Liver (tissue), 9 donors: ENCODE measurements around the gene NHERF2. TPM values are rescaled to one million over a fixed set of nuclear protein-coding genes. Genes with fewer than 3 reads are reported as not detected.

Source experiments
- DNase-seq: peaks from one replicate; pipeline ENCODE4 v3.0.0-alpha.2; 2017; ENCODE audit warnings: low spot score
- H3K27ac ChIP-seq, 2 donors: one replicate each; pipeline ENCODE4 v1.7.0; 2013; ENCODE audit warnings: inconsistent platforms in 2 of 2, low read length in 2 of 2, control low read depth in 1 of 2, low read depth in 1 of 2, mild to moderate bottlenecking in 1 of 2
- H3K27me3 ChIP-seq, 4 donors: one replicate each; pipeline versions ENCODE4 v1.6.1 to v1.7.0; 2013; ENCODE audit warnings: low read length in 3 of 4, inconsistent platforms in 1 of 4, mild to moderate bottlenecking in 1 of 4, moderate library complexity in 1 of 4; ENCODE audit not compliant: control insufficient read depth in 4 of 4, insufficient read depth in 4 of 4
- H3K36me3 ChIP-seq, 4 donors: one replicate each; pipeline versions ENCODE4 v1.6.1 to v1.7.0; 2013; ENCODE audit warnings: low read length in 3 of 4, mild to moderate bottlenecking in 3 of 4, low read depth in 1 of 4, moderate library complexity in 1 of 4; ENCODE audit not compliant: control insufficient read depth in 4 of 4, insufficient read depth in 3 of 4
- H3K4me1 ChIP-seq, 4 donors: one replicate each; pipeline versions ENCODE4 v1.6.1 to v1.7.0; 2013; ENCODE audit warnings: low read length in 3 of 4, mild to moderate bottlenecking in 3 of 4, moderate library complexity in 1 of 4; ENCODE audit not compliant: control insufficient read depth in 4 of 4, insufficient read depth in 4 of 4
- H3K4me3 ChIP-seq, 3 donors: one replicate each; pipeline versions ENCODE4 v1.6.1 to v1.7.0; 2013; ENCODE audit warnings: low read length in 3 of 3, control low read depth in 1 of 3, low read depth in 1 of 3, mild to moderate bottlenecking in 1 of 3
- H3K9ac ChIP-seq, 2 donors: one replicate each; pipeline ENCODE4 v1.7.0; 2013; ENCODE audit warnings: low read length in 2 of 2, mild to moderate bottlenecking in 2 of 2, moderate library complexity in 2 of 2, control low read depth in 1 of 2, low read depth in 1 of 2
- H3K9me3 ChIP-seq, 4 donors: one replicate each; pipeline versions ENCODE4 v1.6.1 to v1.7.0; 2013; ENCODE audit warnings: low read length in 3 of 4; ENCODE audit not compliant: control insufficient read depth in 4 of 4
- EGR1 ChIP-seq, 2 donors: IDR thresholded peaks; 2 replicates each; pipeline ENCODE4 v1.6.1; 2016 to 2018; ENCODE audit warnings: antibody characterized with exemption in 2 of 2, low read depth in 2 of 2
- FOXA1 ChIP-seq: IDR thresholded peaks from 2 replicates; pipeline ENCODE4 v1.6.1; 2016; ENCODE audit warnings: antibody characterized with exemption
- FOXA2 ChIP-seq: IDR thresholded peaks from 2 replicates; pipeline ENCODE4 v1.6.1; 2016; ENCODE audit warnings: antibody characterized with exemption
- GABPA ChIP-seq, 2 donors: IDR thresholded peaks in 1 of 2; conservative IDR thresholded peaks in 1 of 2; 2 replicates each; pipeline ENCODE4 v1.6.1; 2016; ENCODE audit warnings: antibody characterized with exemption in 2 of 2, mild to moderate bottlenecking in 1 of 2, moderate library complexity in 1 of 2
- HNF4A ChIP-seq, 2 donors: conservative IDR thresholded peaks; 2 replicates each; pipeline ENCODE4 v1.6.1; 2016; ENCODE audit warnings: antibody characterized with exemption in 2 of 2, mild to moderate bottlenecking in 2 of 2
- HNF4G ChIP-seq: IDR thresholded peaks from 2 replicates; pipeline ENCODE4 v1.6.1; 2016; ENCODE audit warnings: antibody characterized with exemption
- JUND ChIP-seq, 2 donors: IDR thresholded peaks; 2 replicates each; pipeline ENCODE4 v1.6.1; 2016; ENCODE audit warnings: antibody characterized with exemption in 2 of 2
- NR2F2 ChIP-seq: IDR thresholded peaks from 2 replicates; pipeline ENCODE4 v1.6.1; 2016; ENCODE audit warnings: antibody characterized with exemption
- RAD21 ChIP-seq, 2 donors: IDR thresholded peaks; 2 replicates each; pipeline ENCODE4 v1.6.1; 2016; ENCODE audit warnings: antibody characterized with exemption in 2 of 2, mild to moderate bottlenecking in 2 of 2
- RXRA ChIP-seq, 2 donors: IDR thresholded peaks; 2 replicates each; pipeline ENCODE4 v1.6.1; 2017 to 2018; ENCODE audit warnings: antibody characterized with exemption in 2 of 2, mild to moderate bottlenecking in 1 of 2
- SP1 ChIP-seq: IDR thresholded peaks from 2 replicates; pipeline ENCODE4 v1.6.1; 2018; ENCODE audit warnings: antibody characterized with exemption, mild to moderate bottlenecking
- TAF1 ChIP-seq: conservative IDR thresholded peaks from 2 replicates; pipeline ENCODE4 v1.6.1; 2016; ENCODE audit warnings: antibody characterized with exemption, mild to moderate bottlenecking
- YY1 ChIP-seq: IDR thresholded peaks from 2 replicates; pipeline ENCODE4 v1.6.1; 2016; ENCODE audit warnings: antibody characterized with exemption, mild to moderate bottlenecking
- WGBS: extraction: QIAGEN DNeasy Blood & Tissue Kit; methylation state at CpG from one replicate; pipeline ENCODE4 v1.1.7; 2013; 5-methylcytosine and 5-hydroxymethylcytosine counted together
- polyA plus RNA-seq, 2 donors: library from polyadenylated mRNA; stranded (reverse) in 1 of 2; unstranded in 1 of 2; fragments of 200-250 nt in 1 of 2; fragments of >200 nt in 1 of 2; fragmentation: Nextera tagmentation in 1 of 2; extraction: Ambion mirVana in 1 of 2; gene quantifications; one replicate each; pipeline versions ENCODE4 v1.2.1 to v1.2.3, GENCODE V29; 2013 to 2015
- total RNA-seq, 2 donors: library from RNA; depleted of rRNA; stranded (reverse); fragments of >200 nt; gene quantifications; one replicate each; pipeline ENCODE4 v1.2.3, GENCODE V29; 2014
- TF ChIP-seq, protein P1 (sequence below): IDR thresholded peaks from 2 replicates; pipeline ENCODE4 v1.6.1; 2016; ENCODE audit warnings: antibody characterized with exemption, mild to moderate bottlenecking
- TF ChIP-seq, protein P2 (sequence below): IDR thresholded peaks from 2 replicates; pipeline ENCODE4 v1.6.1; 2016; ENCODE audit warnings: antibody characterized with exemption
- TF ChIP-seq, protein P3 (sequence below): IDR thresholded peaks from 2 replicates; pipeline ENCODE4 v1.6.1; 2016; ENCODE audit warnings: antibody characterized with exemption
- TF ChIP-seq, protein P4 (sequence below): fragments of 150-350 bp; IDR thresholded peaks from 2 replicates; pipeline ENCODE4 v1.5.1; 2017; ENCODE audit warnings: improper control_type of control experiment, low read depth, low read length; ENCODE audit not compliant: missing input control
- donor health status: healthy.
- donor health status: healthy.
- donor health status: healthy.
- donor health status: healthy.
- donor health status: healthy.

The NHERF2 gene
- total and polyA plus RNA-seq, 4 donors, result 36.6 to 205 (median 74.1) TPM

DNA sequence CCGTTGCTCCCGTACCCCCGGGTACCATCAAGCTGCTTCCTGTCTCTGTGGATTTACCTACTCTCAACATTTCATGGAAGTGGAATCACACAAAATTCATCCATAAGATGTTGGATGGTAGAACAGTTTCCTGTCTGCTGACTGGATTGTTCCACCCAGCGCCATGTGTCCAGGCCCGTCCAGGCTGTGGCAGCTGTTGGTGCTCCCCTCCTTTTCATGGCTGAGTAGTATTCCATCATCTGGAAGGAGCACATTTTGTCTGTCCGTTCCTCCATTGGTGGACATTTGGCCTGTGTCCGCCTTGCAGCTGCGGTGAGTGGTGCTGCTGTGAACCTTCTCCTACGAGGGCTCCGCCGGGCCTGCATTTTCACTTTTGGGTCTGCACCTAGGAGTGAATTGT, 39.4 kb downstream of the NHERF2 start:
- H3K4me3 ChIP-seq, result no peak overlapping the region
- no peaks in the 10 kb centered on the region for H3K27me3 ChIP-seq
- TF ChIP-seq, protein P1, sequence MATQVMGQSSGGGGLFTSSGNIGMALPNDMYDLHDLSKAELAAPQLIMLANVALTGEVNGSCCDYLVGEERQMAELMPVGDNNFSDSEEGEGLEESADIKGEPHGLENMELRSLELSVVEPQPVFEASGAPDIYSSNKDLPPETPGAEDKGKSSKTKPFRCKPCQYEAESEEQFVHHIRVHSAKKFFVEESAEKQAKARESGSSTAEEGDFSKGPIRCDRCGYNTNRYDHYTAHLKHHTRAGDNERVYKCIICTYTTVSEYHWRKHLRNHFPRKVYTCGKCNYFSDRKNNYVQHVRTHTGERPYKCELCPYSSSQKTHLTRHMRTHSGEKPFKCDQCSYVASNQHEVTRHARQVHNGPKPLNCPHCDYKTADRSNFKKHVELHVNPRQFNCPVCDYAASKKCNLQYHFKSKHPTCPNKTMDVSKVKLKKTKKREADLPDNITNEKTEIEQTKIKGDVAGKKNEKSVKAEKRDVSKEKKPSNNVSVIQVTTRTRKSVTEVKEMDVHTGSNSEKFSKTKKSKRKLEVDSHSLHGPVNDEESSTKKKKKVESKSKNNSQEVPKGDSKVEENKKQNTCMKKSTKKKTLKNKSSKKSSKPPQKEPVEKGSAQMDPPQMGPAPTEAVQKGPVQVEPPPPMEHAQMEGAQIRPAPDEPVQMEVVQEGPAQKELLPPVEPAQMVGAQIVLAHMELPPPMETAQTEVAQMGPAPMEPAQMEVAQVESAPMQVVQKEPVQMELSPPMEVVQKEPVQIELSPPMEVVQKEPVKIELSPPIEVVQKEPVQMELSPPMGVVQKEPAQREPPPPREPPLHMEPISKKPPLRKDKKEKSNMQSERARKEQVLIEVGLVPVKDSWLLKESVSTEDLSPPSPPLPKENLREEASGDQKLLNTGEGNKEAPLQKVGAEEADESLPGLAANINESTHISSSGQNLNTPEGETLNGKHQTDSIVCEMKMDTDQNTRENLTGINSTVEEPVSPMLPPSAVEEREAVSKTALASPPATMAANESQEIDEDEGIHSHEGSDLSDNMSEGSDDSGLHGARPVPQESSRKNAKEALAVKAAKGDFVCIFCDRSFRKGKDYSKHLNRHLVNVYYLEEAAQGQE, result no peak
- TF ChIP-seq JUND (IDR thresholded peaks at IDR 0.05) (no peak), SP1 (no peak), FOXA1 (no peak), YY1 (no peak), TAF1 (no peak), NR2F2 (no peak), RXRA (IDR thresholded peaks at IDR 0.05) (no peak), GABPA (IDR thresholded peaks at IDR 0.05 in 1 of 2, conservative IDR thresholded peaks at IDR 0.05 in 1 of 2) (no peak), RAD21 (IDR thresholded peaks at IDR 0.05) (no peak), FOXA2 (no peak), EGR1 (IDR thresholded peaks at IDR 0.05; ENCODE audit: low read depth in 2 of 2) (no peak), HNF4G (no peak), HNF4A (conservative IDR thresholded peaks at IDR 0.05) (no peak)
- TF ChIP-seq, protein P2, sequence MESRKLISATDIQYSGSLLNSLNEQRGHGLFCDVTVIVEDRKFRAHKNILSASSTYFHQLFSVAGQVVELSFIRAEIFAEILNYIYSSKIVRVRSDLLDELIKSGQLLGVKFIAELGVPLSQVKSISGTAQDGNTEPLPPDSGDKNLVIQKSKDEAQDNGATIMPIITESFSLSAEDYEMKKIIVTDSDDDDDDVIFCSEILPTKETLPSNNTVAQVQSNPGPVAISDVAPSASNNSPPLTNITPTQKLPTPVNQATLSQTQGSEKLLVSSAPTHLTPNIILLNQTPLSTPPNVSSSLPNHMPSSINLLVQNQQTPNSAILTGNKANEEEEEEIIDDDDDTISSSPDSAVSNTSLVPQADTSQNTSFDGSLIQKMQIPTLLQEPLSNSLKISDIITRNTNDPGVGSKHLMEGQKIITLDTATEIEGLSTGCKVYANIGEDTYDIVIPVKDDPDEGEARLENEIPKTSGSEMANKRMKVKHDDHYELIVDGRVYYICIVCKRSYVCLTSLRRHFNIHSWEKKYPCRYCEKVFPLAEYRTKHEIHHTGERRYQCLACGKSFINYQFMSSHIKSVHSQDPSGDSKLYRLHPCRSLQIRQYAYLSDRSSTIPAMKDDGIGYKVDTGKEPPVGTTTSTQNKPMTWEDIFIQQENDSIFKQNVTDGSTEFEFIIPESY, result no peak
- TF ChIP-seq, protein P3, sequence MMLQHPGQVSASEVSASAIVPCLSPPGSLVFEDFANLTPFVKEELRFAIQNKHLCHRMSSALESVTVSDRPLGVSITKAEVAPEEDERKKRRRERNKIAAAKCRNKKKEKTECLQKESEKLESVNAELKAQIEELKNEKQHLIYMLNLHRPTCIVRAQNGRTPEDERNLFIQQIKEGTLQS, result no peak
- TF ChIP-seq, protein P4, sequence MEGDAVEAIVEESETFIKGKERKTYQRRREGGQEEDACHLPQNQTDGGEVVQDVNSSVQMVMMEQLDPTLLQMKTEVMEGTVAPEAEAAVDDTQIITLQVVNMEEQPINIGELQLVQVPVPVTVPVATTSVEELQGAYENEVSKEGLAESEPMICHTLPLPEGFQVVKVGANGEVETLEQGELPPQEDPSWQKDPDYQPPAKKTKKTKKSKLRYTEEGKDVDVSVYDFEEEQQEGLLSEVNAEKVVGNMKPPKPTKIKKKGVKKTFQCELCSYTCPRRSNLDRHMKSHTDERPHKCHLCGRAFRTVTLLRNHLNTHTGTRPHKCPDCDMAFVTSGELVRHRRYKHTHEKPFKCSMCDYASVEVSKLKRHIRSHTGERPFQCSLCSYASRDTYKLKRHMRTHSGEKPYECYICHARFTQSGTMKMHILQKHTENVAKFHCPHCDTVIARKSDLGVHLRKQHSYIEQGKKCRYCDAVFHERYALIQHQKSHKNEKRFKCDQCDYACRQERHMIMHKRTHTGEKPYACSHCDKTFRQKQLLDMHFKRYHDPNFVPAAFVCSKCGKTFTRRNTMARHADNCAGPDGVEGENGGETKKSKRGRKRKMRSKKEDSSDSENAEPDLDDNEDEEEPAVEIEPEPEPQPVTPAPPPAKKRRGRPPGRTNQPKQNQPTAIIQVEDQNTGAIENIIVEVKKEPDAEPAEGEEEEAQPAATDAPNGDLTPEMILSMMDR, result no peak
- H3K9me3 ChIP-seq, result no peaks in the 10 kb centered on the region
- WGBS, result 97% methylated on average over 11 of the region's 11 CpGs
- peaks cover 13 to 67% (median 23%) of the 10 kb centered on the region in 4 donors for H3K36me3 ChIP-seq
- H3K9ac ChIP-seq, result no peak overlapping the region
- peaks cover 0 to 7% (median 4%) of the 10 kb centered on the region in 4 donors for H3K4me1 ChIP-seq
- no peak for DNase-seq
- H3K27ac ChIP-seq, result no peak overlapping the region
